SIG-M5 treated with dmso at 0.1 percent for 504 hours (cell line): Measurements from ENCODE around the gene IMPA2.
"Not testable (repeated sequence)": the region's sequence is repeated elsewhere in the genome, so short reads cannot be mapped to it uniquely, and the experiment has no call there.

ENCODE experiments used
- DNase-seq: peaks from one replicate; lab custom pipeline; 2025; ENCODE audit not compliant: unreplicated experiment; lab: John Stamatoyannopoulos, UW

IMPA2 gene

GRCh38 chr18:11962597-11962996 lies 18.7 kb upstream of the IMPA2 start:
- DNase-seq: no peak

GRCh38 chr18:11963991-11964484 lies 17.3 kb upstream of the IMPA2 start:
- no peak for DNase-seq

- no peak for DNase-seq
Measured at GRCh38 chr18:11969904-11970835, 11.1 kb upstream of the IMPA2 start.

GRCh38 chr18:11970836-11971226 lies 10.5 kb upstream of the IMPA2 start:
- DNase-seq: not testable (repeated sequence)

GRCh38 chr18:11972371-11973174 lies 8.7 kb upstream of the IMPA2 start:
- DNase-seq: no peak

GRCh38 chr18:11974741-11975325 lies 6.5 kb upstream of the IMPA2 start:
- DNase-seq: no peak

GRCh38 chr18:11975723-11976122 lies 5.6 kb upstream of the IMPA2 start:
- DNase-seq: no peak

GRCh38 chr18:11976315-11977152 lies 4.8 kb upstream of the IMPA2 start:
- no peak for DNase-seq

- no peak for DNase-seq
Measured at GRCh38 chr18:11977153-11977466, 4.2 kb upstream of the IMPA2 start.

- no peak for DNase-seq
Measured at GRCh38 chr18:11978956-11979355, 2.4 kb upstream of the IMPA2 start.

- DNase-seq: no peak
Measured at GRCh38 chr18:11980163-11980493, 1.2 kb upstream of the IMPA2 start.

- peak; percentile 96 for DNase-seq
Measured at GRCh38 chr18:11980494-11981191, 664 bp upstream of the IMPA2 start.

- peak; percentile 55 for DNase-seq
Measured at GRCh38 chr18:11981543-11982366, 448 bp downstream of the IMPA2 start.

- DNase-seq: no peak
Measured at GRCh38 chr18:11982981-11983380, 1.7 kb downstream of the IMPA2 start.

GRCh38 chr18:11983592-11983991 lies 2.3 kb downstream of the IMPA2 start:
- DNase-seq: no peak

GRCh38 chr18:11984091-11984490 lies 2.8 kb downstream of the IMPA2 start:
- no peak for DNase-seq

GRCh38 chr18:11985586-11985985 lies 4.3 kb downstream of the IMPA2 start:
- no peak for DNase-seq

- no peak for DNase-seq
Measured at GRCh38 chr18:11986061-11986460, 4.8 kb downstream of the IMPA2 start.

GRCh38 chr18:11987527-11987926 lies 6.2 kb downstream of the IMPA2 start:
- peak; percentile 75 for DNase-seq
